GM18909 (cell line): ENCODE measurements around the gene MLH3.
"Not testable (repeated sequence)": the region's sequence is repeated elsewhere in the genome, so short reads cannot be mapped to it uniquely, and the experiment has no call there.

ENCODE experiments used
- ATAC-seq: cut with Tn5 transposase; IDR thresholded peaks from one replicate; pipeline ENCODE4 v1.9.1; 2021; ENCODE audit warnings: mild to moderate bottlenecking; ENCODE audit not compliant: unreplicated experiment, poor library complexity

MLH3 gene

DNA sequence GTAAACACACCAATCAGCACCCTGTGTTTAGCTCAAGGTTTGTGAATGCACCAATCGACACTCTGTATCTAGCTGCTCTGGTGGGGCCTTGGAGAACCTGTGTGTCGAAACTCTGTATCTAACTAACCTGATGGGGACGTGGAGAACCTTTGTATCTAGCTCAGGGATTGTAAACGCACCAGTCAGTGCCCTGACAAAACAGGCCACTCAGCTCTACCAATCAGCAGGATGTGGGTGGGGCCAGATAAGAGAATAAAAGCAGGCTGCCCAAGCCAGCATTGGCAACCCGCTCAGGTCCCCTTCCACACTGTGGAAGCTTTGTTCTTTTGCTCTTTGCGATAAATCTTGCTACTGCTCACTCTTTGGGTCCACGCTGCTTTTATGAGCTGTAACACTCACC is 55.5 kb downstream of the MLH3 start:
- not testable (repeated sequence) for ATAC-seq

GRCh38 chr14:74994182-74994581 is 57.1 kb downstream of the MLH3 start:
- ATAC-seq, result not testable (repeated sequence)

DNA sequence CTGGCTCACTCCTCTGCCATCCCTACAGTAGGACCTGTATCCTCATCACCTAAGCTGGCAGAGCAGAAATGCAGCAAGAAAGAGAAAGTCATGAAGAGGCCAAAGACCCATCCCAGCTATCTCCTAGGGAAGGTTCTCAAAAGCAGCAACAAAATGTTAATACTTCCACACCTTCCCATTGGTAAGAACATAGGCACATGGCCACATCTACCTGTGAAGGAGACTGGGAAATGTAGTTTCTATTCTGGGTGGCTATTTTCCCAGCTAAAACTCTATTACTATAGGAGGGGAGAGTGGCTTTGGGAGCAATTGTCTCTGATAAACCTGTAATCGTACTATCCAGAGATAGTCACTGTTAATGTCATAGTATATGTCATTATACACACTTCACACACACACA is 62.3 kb downstream of the MLH3 start:
- no peak for ATAC-seq

DNA sequence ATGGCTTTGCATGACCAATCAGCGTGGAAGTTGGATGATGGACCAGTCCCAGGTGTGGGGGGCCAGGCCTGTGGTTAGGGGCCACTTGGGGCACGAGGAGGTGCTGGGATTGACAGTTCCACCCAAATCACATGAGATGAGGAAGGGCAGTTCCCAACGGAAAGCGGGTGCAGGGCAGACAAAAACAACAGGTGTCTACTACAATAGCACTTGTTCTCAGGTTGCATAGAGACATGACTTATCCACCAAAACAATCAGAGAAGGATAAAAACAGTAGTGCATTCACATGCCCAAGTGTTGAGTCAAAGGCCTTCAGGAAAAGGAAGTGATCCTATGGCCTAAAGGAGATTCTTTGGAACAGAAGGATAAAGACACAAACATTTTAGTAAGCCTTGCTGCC is 63.1 kb downstream of the MLH3 start:
- no peak for ATAC-seq

DNA sequence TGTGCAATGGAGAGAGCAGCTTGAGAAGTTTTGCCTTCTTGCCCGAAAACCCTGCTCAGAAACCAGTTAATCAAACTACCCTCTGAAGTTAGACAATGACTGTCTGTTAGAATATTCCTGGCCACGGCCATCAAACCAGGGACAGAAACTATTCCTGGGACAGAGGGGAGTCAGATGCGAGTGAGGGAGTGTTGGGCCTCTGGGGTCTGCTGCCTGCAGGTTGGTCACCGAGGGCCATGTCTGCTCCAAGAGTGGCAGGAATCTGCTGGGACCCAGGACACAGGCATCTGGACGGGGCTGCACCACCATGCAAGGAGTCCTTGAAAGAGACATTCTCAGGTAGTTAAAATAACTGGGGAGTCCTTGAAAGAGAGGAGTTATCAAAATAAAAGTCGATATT is 65.5 kb downstream of the MLH3 start:
- ATAC-seq, result no peak

DNA sequence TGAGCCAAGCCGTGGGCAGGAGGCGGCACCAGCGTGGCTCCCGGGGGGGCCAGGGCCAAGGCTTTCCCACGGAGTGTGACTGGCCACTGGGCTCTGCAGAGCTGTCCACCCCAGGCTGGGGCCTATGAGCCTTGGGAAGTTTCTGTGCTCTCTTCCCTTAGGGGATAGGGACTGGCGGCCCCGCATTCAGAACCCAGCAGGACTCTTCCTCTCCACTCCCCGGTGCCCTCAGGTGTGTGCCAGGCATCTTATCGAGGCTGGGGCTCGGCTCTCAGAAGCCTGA is 66.3 kb downstream of the MLH3 start:
- ATAC-seq, result no peak

DNA sequence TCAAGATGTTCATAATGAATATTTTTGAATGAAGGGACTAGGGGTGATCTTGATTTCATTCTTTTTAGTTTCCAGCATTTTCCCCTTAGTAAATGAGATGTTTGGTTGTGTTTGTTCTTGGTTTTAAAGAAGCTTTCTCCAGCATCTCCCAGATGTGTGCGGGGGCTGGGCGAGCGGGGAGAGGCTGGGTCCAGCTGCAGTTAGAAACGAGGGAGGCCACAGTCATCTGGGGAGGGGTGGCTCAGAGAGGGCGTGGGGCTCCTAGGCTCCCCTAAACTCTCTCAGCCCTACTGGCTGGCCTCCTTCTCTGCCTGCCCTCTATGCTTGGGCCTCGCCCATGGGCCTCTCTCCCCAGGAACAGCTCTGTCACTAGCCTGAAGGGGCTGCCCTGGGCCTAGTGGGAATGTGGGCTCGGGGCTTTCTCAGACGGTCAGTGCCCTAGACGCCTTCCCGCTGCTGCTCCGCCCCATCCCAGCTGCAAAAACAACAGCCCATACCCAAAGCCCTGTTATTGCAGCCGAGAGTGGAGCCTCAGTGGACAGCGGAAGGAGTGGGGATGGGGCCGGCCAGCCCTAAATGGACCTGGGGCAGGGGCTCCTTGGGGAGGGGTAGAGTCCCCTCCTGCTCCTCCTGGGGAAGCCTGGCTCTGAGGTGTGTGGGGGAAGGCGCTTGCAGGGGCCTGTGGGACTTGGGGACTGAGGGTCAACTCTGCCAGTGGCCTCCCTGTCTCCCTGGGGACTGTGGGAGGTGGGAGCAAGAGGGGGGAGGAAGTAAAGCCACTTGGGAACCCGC is 66.8 kb downstream of the MLH3 start:
- ATAC-seq, result no peak

DNA sequence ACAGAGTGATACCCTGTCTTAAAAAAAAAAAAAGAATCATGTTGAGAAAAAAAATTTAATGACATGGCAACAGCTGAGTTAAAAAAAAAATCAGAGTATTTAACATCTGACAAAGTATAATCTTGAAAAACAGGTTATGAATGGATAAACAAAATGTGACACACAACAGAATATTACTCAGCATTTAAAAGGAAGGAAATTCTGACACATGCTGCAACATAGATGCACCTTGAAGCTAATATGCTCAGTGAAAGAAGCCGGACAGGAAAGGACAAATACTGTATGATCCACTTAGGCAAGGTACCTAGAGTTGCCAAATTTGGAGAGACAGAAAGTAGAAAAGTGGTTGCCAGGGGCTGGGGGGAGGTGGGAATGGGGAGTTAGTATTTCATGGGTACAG is 67.9 kb downstream of the MLH3 start:
- no peak for ATAC-seq

DNA sequence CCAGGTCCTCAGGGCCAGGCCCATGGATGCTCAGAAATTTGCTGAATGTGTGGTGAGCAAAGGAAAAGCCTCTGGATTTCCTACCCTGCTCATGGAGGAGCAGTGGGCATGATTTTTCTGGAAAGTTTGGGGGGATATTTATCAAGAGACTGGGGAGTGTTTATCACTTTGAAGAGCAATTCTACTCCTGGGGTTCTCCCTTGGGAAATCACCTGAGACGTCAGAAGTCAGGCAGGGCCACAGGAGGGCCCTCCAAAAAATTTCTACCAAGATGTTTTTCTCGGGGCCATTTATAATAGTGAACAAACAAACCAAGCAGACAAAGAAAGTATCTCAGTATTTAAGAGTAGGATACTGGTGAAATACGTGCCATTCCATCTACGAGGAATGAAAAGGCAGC is 68.6 kb downstream of the MLH3 start:
- no peak for ATAC-seq

DNA sequence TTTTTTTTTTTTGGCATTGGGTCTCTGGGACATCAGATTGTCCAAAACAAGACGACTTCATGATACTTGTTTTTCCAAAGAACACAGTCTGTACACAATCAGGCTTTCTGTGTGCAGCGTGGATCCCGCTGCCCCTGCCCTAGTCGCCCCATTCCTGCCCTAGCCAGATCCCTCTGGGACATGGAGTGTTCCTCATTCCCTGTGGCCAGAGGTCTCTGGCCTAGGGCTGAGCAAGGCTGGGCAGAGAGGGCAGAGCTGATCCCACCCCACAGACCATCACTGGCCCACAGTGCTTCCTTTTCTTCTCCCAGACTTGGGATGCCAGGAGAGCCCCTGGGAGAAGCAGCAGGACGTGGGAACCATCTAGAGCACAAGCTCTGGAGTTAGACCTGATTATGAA is 69.4 kb downstream of the MLH3 start:
- no peak for ATAC-seq

DNA sequence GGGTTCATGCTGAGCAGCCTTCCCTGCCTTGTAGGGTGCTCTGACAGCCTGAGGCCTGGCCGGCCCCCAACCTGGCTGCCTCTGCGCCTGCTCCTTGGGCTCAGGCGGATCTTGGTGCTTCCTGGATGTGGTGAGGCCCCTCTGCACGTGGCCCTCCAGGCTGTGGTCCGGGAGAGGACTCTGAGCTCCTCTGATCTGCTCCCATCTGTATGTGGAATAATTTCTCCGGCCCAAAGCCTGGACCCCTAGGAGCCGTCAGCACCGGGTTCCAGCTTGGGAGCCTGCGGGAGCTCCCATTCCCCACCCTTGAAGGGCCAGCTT is 69.8 kb downstream of the MLH3 start:
- ATAC-seq, result no peak

- no peak for ATAC-seq
Observed at GRCh38 chr14:74980731-74981461, 70.4 kb downstream of the MLH3 start.

- no peak for ATAC-seq
Observed at GRCh38 chr14:74980398-74980730, 70.9 kb downstream of the MLH3 start.

- no peak for ATAC-seq
Observed at GRCh38 chr14:74979442-74980397, 71.5 kb downstream of the MLH3 start.

DNA sequence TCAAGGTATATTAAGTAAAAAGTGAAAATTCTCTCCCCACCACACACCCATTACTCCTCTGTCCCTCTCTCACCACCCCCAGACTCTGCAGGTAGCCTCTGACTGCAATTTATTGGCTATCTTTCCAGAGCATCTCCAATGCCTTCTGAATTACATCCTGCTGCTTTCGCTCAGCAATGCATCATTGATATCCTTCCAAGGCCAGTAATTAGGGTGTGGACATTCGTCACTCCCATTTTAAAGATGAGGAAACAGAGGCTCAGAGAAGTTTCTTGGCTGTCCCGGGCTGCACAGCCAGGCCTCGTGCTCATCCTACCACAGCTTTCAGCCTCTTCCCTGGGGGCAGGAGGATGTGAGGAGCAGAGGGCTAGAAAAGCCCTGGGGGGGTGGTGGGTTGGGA is 72.2 kb downstream of the MLH3 start:
- ATAC-seq, result no peak

- ATAC-seq, result no peak
Observed at GRCh38 chr14:74978416-74978947, 72.8 kb downstream of the MLH3 start.

- no peak for ATAC-seq
Observed at GRCh38 chr14:74977901-74978385, 73.3 kb downstream of the MLH3 start.

DNA sequence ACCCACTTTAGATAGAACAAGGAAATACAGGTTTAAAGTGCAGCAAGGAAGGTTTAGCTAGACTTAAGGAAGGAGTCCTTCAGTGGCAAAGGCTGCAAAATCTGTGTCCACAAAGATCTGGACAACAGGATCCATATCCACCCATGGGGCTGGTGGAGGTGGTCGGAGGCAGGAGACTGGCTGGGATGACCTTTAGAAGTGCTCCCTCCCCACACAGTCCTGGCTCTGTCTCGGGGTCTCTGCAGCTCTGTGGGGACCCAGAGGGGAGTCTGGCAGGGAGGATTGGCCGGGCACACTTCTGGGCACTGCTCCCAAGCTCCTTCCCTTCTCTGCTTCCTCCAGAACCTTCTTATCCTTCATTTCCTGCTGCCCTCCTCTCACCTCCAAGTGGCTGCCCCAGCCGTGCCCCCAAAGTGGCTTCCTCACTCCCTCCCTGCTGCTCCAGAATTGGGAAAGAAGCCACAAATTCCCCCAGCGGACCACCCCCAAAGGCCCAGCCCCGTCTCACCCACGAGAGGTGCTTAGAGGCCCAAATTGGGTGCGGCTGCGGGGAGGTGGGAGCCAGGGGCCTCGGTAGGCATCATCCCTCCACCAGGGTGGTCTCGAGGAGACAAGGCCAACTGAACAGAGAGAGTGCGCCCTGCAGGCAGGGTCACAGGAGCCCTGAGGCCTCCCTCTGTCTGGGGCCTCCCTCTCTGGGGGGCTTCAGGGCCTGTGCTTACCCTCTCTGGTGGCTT is 73.9 kb downstream of the MLH3 start:
- no peak for ATAC-seq

DNA sequence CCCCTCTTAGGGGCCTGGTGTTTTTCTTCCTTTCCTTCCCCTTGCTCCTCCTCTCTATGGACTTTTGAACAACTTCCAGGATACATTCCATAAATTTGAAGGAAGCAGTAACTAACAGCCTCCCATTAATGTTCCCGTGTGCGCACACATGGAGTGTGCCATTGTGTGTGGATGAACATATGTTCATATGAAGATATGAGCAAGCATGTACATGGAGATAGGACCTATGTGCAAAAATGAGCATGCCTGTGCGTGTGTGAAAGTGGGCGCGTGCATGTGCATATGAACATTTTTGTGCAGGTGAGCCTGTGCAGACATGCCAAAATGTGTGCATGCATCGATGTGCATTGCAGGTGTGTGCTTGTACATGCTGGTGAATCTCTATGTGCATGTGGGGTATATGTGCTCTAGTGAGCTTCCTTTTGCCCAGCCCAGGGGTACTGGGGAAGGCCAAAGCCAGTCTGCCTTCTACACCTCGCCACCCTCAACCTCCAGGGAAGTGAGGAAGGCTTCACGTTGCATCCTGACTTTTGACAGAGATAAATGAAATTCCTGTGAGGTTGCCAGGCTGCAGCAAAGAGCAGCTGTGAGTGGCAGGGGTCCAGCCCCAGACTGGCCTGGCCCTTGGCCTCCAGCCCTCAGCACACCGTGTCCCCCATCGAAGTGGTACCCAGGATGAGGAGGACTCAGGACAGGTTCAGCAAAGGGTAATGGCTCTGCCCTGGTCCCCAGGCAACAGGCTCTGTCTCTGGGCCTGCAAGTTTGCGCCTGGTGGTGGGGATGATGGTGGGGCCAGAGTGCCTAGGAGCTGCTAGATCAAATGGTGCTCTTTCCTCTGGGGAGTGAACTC is 74.8 kb downstream of the MLH3 start:
- ATAC-seq, result no peak
